K562 treated with DMSO at 1 percent for 48 hours (cell line): ENCODE results near the gene SPINK9. TPM values are rescaled to one million over a fixed set of nuclear protein-coding genes. Genes with fewer than 3 reads are reported as not detected.

Experiments
- total RNA-seq: library from RNA; unstranded; fragments of 300-600 nt; gene quantifications from 2 replicates; pipeline ENCODE4 v1.2.3, GENCODE V29; 2022; ENCODE audit warnings: low replicate concordance; ENCODE audit errors: extremely low read depth

The SPINK9 gene, protein sequence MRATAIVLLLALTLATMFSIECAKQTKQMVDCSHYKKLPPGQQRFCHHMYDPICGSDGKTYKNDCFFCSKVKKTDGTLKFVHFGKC
- not detected in 2 replicates for total RNA-seq

GRCh38 chr5:148335259-148335658 is at the start of gene SPINK9:
Gene SPINK9 (plus strand): TSS chr5:148335559. CDS start chr5:148335614, 55 bp downstream.

GRCh38 chr5:148312153-148312552 is 23.2 kb upstream of the SPINK9 start, which contains the start of gene SPINK7:
Gene SPINK7 (plus strand): TSS chr5:148312423. CDS start chr5:148312484, 61 bp downstream.

DNA sequence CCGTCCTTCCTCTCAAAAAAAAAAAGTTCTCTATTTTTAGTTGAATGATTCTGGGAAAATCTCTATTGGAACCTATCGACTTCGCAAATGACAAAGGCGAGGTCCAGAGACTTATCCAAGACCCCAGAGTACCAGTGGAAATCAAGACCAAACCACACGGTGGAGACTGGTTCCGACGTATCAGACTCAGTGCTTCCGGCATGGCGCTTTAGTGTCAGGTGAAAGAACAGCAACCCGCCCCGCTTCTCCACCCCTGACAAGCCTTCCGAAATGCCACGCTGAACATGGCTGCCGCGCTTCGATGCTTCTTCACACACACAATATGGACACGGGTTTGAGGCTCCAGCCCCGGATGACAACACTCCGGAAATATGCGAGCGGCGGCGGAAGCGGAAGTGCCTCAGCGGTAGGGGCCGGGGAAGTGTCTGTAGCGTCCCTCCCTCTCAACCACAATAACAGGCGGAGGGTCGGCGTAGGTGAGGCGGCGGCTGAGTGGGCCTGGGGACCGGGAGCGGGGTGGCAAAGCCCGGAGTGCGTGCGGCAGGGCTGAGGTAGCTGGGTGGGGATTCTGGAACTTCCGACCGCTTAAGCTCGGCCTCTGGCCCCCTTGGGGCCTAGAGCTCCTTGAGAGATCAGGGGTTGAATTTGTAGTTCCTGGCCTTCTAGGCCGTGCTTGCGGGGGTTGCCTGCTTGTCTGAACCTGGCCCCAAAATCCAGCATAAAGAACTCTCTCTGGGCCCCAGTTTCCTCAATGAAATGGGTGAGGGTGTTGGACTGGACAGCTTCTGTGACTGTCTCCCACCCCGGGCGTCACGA is 48.4 kb downstream of the SPINK9 start, which contains the start of gene FBXO38:
TSS of gene FBXO38 (plus strand) at position 395 of the 816 bp plus-strand sequence. CDS start 10,819 bp downstream, outside the sequence.

Other genes with a start within 250 kb of the SPINK9 start
- gene SPINK14, start 167.0 kb upstream of the SPINK9 start, total RNA-seq, result not detected in 2 replicates
- not detected in 2 replicates for gene SPINK6, start 132.5 kb upstream of the SPINK9 start, total RNA-seq
- not detected in 2 replicates for gene MARCOL, start 97.0 kb upstream of the SPINK9 start, total RNA-seq
- not detected in 2 replicates for gene SPINK13, start 66.8 kb upstream of the SPINK9 start, total RNA-seq
- not detected in 2 replicates for gene SPINK7, start 23.1 kb upstream of the SPINK9 start, total RNA-seq
- gene FBXO38, start 48.4 kb downstream of the SPINK9 start, total RNA-seq, result not detected in 2 replicates